CD4-positive, CD25-positive, alpha-beta regulatory T cell (primary cell): Measurements from ENCODE around the gene GRM8. TPM values are rescaled to one million over a fixed set of nuclear protein-coding genes. Genes with fewer than 3 reads are reported as not detected.
"Not testable (repeated sequence)": the region's sequence is repeated elsewhere in the genome, so short reads cannot be mapped to it uniquely, and the experiment has no call there.

Source experiments
- ATAC-seq, 2 donors: fragments of 150-1000 bp; cut with Tn5 transposase; one replicate each; pipeline ENCODE4 v1.10.0; 2021; ENCODE audit warnings: low read depth in 2 of 2, moderate number of reproducible peaks in 2 of 2, moderate library complexity in 1 of 2
- DNase-seq, 3 donors: peaks; one replicate each; pipeline versions ENCODE4 v3.0.0 to v3.0.0-alpha.2; 2012 to 2022; ENCODE audit warnings: mixed read lengths in 1 of 3
- H3K27ac ChIP-seq: one replicate; pipeline ENCODE4 v1.7.0; 2013; ENCODE audit warnings: mild to moderate bottlenecking, low read length; ENCODE audit not compliant: insufficient read depth, poor library complexity, severe bottlenecking
- H3K27me3 ChIP-seq: one replicate; pipeline ENCODE4 v1.7.0; 2013; ENCODE audit warnings: low read length; ENCODE audit not compliant: control insufficient read depth, insufficient read depth
- H3K36me3 ChIP-seq: one replicate; pipeline ENCODE4 v1.7.0; 2013; ENCODE audit warnings: mild to moderate bottlenecking, low read length, moderate library complexity; ENCODE audit not compliant: control insufficient read depth, insufficient read depth
- H3K4me1 ChIP-seq: 2 replicates; pipeline ENCODE4 v1.7.0; 2013; ENCODE audit warnings: mild to moderate bottlenecking, low read length; ENCODE audit not compliant: insufficient read depth, control insufficient read depth, poor library complexity, severe bottlenecking
- H3K4me3 ChIP-seq: one replicate; pipeline ENCODE4 v1.7.0; 2013; ENCODE audit warnings: low read depth, mild to moderate bottlenecking, low read length, moderate library complexity
- H3K9me3 ChIP-seq, 2 experiments: 1 replicate in 1 of 2; 2 replicates in 1 of 2; pipeline ENCODE4 v1.7.0; 2013; ENCODE audit warnings: low read length in 2 of 2, mild to moderate bottlenecking in 1 of 2, moderate library complexity in 1 of 2; ENCODE audit not compliant: control insufficient read depth in 2 of 2
- H3K27ac Mint-ChIP-seq, 3 donors: one replicate each; pipeline ENCODE4 v1.8.0; 2020 to 2022; ENCODE audit warnings: mild to moderate bottlenecking in 3 of 3, mixed read lengths in 3 of 3, moderate library complexity in 2 of 3
- H3K27me3 Mint-ChIP-seq: one replicate; pipeline ENCODE4 v1.8.0; 2022; ENCODE audit warnings: mild to moderate bottlenecking, mixed read lengths
- H3K36me3 Mint-ChIP-seq: one replicate; pipeline ENCODE4 v1.8.0; 2020; ENCODE audit warnings: mixed read lengths
- H3K4me1 Mint-ChIP-seq, 4 donors: one replicate each; pipeline ENCODE4 v1.8.0; 2020 to 2022; ENCODE audit warnings: mixed read lengths in 4 of 4, mild to moderate bottlenecking in 1 of 4
- H3K4me3 Mint-ChIP-seq, 4 donors: one replicate each; pipeline ENCODE4 v1.8.0; 2020 to 2022; ENCODE audit warnings: mild to moderate bottlenecking in 4 of 4, mixed read lengths in 4 of 4, moderate library complexity in 3 of 4
- H3K9me3 Mint-ChIP-seq, 7 donors: one replicate each; pipeline ENCODE4 v1.8.0; 2020 to 2022; ENCODE audit warnings: mixed read lengths in 7 of 7, mild to moderate bottlenecking in 3 of 7, moderate library complexity in 2 of 7
- polyA plus RNA-seq, 4 donors: library from polyadenylated mRNA; unstranded; fragments of 300-500 nt; fragmentation: Illumina TruSeq; gene quantifications; one replicate each; pipeline ENCODE4 v1.2.3, GENCODE V29; 2021
- total RNA-seq: library from RNA; stranded (reverse); gene quantifications from one replicate; pipeline ENCODE4 v1.2.3, GENCODE V29; 2022

GRM8 gene
- total and polyA plus RNA-seq, 5 donors from 2014 or later: not detected

DNA sequence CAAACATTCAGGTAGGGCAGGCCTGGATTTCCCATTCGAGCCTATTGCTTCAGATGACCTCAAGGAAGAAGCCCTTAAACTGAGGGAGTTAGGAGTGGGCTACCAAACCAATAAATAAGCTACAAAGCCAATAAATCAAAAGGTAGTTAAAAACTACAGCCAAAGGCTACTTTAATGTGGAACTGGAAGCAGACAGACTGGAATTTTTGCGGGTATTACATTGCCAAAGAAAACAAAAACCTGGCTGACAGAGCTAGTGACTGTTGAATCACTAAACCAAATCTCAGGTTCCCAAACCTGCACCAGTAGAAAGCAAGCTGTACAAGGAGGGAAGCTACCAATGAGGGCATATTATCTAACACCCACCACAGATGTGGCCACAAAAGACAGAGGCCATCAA lies 315.6 kb downstream of the GRM8 start:
- Histone ChIP-seq H3K27me3 (no peaks in the 10 kb centered on the region), H3K36me3 (no peaks in the 10 kb centered on the region), H3K27ac (no peak overlapping the region), H3K9me3 (no peaks in the 10 kb centered on the region), H3K4me3 (no peak overlapping the region), H3K4me1 (no peaks in the 10 kb centered on the region)
- DNase-seq (no peak), ATAC-seq (no peak)
- no peak overlapping the region for H3K4me3 Mint-ChIP-seq
- no peaks in the 10 kb centered on the region for H3K27me3 Mint-ChIP-seq
- peaks cover 0 to 3% (median 0%) of the 10 kb centered on the region in 7 donors for H3K9me3 Mint-ChIP-seq
- H3K4me1 Mint-ChIP-seq: no peaks in the 10 kb centered on the region
- H3K36me3 Mint-ChIP-seq: no peaks in the 10 kb centered on the region
- no peak overlapping the region for H3K27ac Mint-ChIP-seq

DNA sequence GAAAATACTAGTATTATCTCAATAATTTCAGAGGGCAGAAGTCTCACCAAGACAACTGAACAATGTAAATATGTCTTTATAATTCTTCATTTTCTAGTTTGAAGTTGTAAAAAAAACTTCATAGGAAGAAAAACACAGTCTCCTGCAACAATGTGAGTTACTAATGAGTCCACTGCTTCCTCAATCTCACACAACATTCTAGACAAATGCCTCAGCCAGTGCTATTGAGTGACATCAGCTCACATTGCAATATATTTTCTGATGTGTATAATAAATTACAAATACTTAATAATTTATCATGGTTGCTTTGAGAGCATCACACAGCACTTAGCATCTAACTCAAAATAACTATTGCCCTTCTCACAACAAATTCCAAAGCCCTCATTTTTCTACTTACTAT lies 321.2 kb downstream of the GRM8 start:
- H3K36me3 ChIP-seq: no peaks in the 10 kb centered on the region
- H3K4me1 ChIP-seq: no peaks in the 10 kb centered on the region
- H3K36me3 Mint-ChIP-seq: no peaks in the 10 kb centered on the region
- no peak overlapping the region for H3K4me3 Mint-ChIP-seq
- H3K4me3 ChIP-seq: no peak overlapping the region
- no peak for DNase-seq
- H3K27me3 Mint-ChIP-seq: no peaks in the 10 kb centered on the region
- H3K27ac Mint-ChIP-seq: no peak overlapping the region
- no peaks in the 10 kb centered on the region for H3K9me3 ChIP-seq
- H3K9me3 Mint-ChIP-seq: peaks cover 0 to 3% (median 0%) of the 10 kb centered on the region in 7 donors
- no peak for ATAC-seq
- no peaks in the 10 kb centered on the region for H3K4me1 Mint-ChIP-seq
- H3K27ac ChIP-seq: no peak overlapping the region
- H3K27me3 ChIP-seq: no peaks in the 10 kb centered on the region

DNA sequence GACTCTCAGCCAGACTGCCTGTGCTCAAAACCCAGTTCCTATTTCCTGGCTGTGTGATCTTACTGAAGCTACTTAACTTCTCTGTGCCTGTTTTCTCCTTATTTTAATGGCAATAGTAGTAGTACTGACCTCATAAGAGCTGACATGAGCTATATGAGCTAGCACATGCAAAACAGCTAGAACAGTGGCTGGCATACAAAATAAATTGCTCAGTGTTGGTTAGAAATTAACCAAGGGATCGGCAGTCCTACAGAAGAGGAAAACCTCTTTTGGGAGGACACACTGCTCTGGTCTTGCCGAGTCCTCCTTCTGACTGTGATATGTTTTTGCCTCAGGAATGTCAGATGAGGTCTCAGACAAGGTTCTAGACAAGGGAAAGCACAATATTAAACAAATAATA lies 322.6 kb downstream of the GRM8 start:
- no peak overlapping the region for H3K4me3 ChIP-seq
- H3K4me3 Mint-ChIP-seq: no peak overlapping the region
- H3K27ac ChIP-seq: no peak overlapping the region
- ATAC-seq (no peak), DNase-seq (no peak)
- no peaks in the 10 kb centered on the region for H3K27me3 Mint-ChIP-seq
- H3K36me3 Mint-ChIP-seq: no peaks in the 10 kb centered on the region
- H3K9me3 Mint-ChIP-seq: peaks cover 0 to 1% (median 0%) of the 10 kb centered on the region in 7 donors
- H3K36me3 ChIP-seq: no peaks in the 10 kb centered on the region
- no peaks in the 10 kb centered on the region for H3K4me1 ChIP-seq
- H3K4me1 Mint-ChIP-seq: no peaks in the 10 kb centered on the region
- no peak overlapping the region for H3K27ac Mint-ChIP-seq
- no peaks in the 10 kb centered on the region for H3K27me3 ChIP-seq
- H3K9me3 ChIP-seq: no peaks in the 10 kb centered on the region

DNA sequence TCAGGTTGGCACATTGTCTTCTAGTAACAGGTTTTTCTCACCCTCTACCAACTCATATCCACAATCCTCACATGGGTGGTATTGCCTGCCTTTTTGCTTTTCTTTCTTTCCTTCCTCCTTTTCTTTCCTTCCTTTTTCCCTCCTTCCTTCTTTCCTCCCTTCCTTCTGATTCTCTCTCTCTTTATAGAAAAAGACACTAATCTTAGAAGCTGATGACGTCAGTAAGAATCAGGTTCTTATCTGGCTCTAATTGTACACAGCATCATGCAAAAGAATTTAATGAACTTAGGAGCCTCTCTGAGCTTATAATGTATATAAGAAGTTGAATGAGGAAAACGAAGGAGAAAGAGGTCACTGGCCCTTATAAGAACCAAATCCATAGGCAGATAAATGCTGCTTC lies 328.3 kb downstream of the GRM8 start:
- H3K27ac Mint-ChIP-seq: no peak overlapping the region

DNA sequence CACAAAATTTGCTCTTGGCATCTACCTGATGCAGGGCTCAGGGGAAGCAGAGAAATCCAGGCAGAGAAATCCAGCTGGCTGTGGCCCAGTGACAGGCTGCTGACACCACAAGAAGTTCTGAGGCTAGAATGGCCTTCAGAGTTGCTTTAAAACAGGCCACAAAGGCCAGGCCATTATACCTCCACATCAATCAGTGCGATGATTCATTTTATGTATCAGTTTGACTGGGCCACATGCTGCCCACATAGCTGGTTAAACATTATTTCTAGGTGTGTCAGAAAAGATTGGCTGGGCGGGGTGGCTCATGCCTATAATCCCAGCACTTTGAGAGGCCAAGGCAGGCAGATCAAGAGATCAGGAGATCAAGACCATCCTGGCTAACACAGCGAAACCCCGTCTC lies 341.1 kb downstream of the GRM8 start:
- not testable (repeated sequence) for ATAC-seq, H3K36me3 Mint-ChIP-seq, H3K9me3 Mint-ChIP-seq

More for the DNA sequence above, 328.3 kb downstream of the GRM8 start:
- no peaks in the 10 kb centered on the region for H3K9me3 ChIP-seq
- Mint-ChIP-seq H3K36me3 (no peaks in the 10 kb centered on the region), H3K4me1 (no peaks in the 10 kb centered on the region), H3K4me3 (no peak overlapping the region), H3K9me3 (peaks cover 0 to 2% (median 0%) of the 10 kb centered on the region in 7 donors), H3K27me3 (peaks cover 5% of the 10 kb centered on the region)
- ATAC-seq (no peak), DNase-seq (no peak)
- no peak overlapping the region for H3K27ac ChIP-seq
- no peaks in the 10 kb centered on the region for H3K4me1 ChIP-seq
- no peaks in the 10 kb centered on the region for H3K27me3 ChIP-seq
- H3K36me3 ChIP-seq: no peaks in the 10 kb centered on the region
- no peak overlapping the region for H3K4me3 ChIP-seq

DNA sequence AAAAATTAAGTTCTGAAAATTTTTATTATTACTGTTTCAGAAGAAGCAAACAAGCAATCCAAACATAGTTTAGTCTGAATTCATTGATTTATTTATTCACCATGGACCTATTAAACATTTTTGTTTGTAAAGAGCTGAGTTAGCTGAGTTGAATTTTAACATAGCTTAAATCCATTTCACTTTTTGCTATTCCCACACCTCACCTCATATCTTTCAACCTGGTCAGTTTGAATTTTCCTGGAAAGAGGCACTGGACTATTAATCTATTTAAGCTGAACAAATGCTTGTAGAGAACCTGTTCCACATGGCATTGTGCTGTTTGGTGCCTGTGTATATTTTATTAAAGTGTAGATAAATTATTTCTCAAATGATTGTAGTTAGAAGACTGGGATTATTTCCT lies 344.2 kb downstream of the GRM8 start:
- not testable (repeated sequence) for ATAC-seq, H3K4me3 Mint-ChIP-seq, H3K27ac Mint-ChIP-seq, H3K4me1 ChIP-seq, H3K9me3 Mint-ChIP-seq, H3K9me3 ChIP-seq, DNase-seq, H3K4me3 ChIP-seq, H3K4me1 Mint-ChIP-seq, H3K27ac ChIP-seq, H3K27me3 ChIP-seq, H3K27me3 Mint-ChIP-seq, H3K36me3 Mint-ChIP-seq, H3K36me3 ChIP-seq

More for the DNA sequence above, 341.1 kb downstream of the GRM8 start:
- not testable (repeated sequence) for H3K4me1 ChIP-seq, H3K27me3 ChIP-seq, H3K4me3 Mint-ChIP-seq, H3K4me3 ChIP-seq, H3K4me1 Mint-ChIP-seq, H3K27me3 Mint-ChIP-seq, H3K9me3 ChIP-seq, H3K27ac ChIP-seq, H3K27ac Mint-ChIP-seq, H3K36me3 ChIP-seq, DNase-seq

DNA sequence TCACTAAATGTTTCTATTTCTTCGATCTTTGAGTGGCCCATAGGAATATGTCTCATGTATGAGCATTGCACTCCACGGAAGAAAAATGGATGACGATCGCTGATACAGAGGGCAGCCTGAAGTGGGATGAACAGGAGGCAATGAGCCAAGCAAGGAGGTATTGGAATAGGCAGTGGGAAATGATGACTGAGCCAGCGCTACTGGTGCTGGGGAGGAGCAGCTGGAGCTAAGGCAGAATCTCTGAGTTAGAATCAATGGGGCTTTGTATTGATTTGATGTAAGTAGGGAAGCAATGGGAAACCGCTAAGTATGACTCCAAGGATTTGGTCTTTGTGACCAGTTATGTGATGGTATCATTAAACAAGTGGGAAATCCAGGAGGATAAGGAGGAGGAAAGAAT lies 345.1 kb downstream of the GRM8 start:
- not testable (repeated sequence) for H3K27me3 ChIP-seq, H3K4me3 Mint-ChIP-seq, ATAC-seq, H3K4me1 Mint-ChIP-seq, H3K27ac Mint-ChIP-seq, H3K4me1 ChIP-seq, H3K27me3 Mint-ChIP-seq, H3K36me3 ChIP-seq, H3K27ac ChIP-seq, H3K36me3 Mint-ChIP-seq, H3K4me3 ChIP-seq, H3K9me3 ChIP-seq, H3K9me3 Mint-ChIP-seq, DNase-seq

DNA sequence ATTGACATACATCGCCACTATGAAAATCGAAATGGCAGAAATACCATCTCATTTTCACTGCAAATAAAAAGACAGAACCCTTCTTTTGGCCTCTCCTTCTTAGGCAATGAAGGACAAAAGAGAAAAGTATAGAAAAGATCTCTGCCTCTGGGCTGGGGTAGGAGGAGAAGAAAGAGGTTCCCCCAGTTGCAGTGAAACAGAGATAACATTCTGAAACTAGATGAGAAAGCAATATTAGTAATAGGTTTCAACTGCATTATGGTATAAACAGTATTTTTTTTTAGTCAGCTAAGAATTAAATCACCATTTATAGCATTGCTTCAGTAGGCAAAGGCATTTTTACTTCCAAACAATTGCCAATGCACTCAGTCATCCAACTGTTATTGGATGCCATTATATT lies 347.5 kb downstream of the GRM8 start:
- H3K27ac ChIP-seq, H3K27ac Mint-ChIP-seq, ATAC-seq, H3K36me3 Mint-ChIP-seq, H3K4me3 ChIP-seq, H3K9me3 ChIP-seq, H3K4me1 Mint-ChIP-seq, H3K36me3 ChIP-seq, H3K27me3 ChIP-seq, H3K9me3 Mint-ChIP-seq, H3K27me3 Mint-ChIP-seq, DNase-seq, H3K4me1 ChIP-seq, H3K4me3 Mint-ChIP-seq: not testable (repeated sequence)
